MG63 (cell line): ENCODE data around the gene MAU2. TPM values are rescaled to one million over a fixed set of nuclear protein-coding genes. Genes with fewer than 3 reads are reported as not detected.
"Not testable (repeated sequence)": the region's sequence is repeated elsewhere in the genome, so short reads cannot be mapped to it uniquely, and the experiment has no call there.

ENCODE experiments used
- DNase-seq: peaks from one replicate; pipeline ENCODE4 v3.0.0-alpha.2; 2020
- H3K27me3 ChIP-seq: fragments of 250-450 bp; sonication (Bioruptor Pico); 2 replicates; pipeline ENCODE4 v1.5.1; 2020; ENCODE audit warnings: mild to moderate bottlenecking, moderate library complexity
- H3K36me3 ChIP-seq: fragments of 250-450 bp; sonication (Bioruptor Pico); 2 replicates; pipeline ENCODE4 v1.5.1; 2020; ENCODE audit warnings: mild to moderate bottlenecking, moderate library complexity
- H3K4me3 ChIP-seq: fragments of 250-450 bp; sonication (Bioruptor Pico); 2 replicates; pipeline ENCODE4 v1.5.1; 2020; ENCODE audit warnings: mild to moderate bottlenecking, moderate library complexity
- H3K9me3 ChIP-seq: fragments of 250-450 bp; sonication (Bioruptor Pico); 2 replicates; pipeline ENCODE4 v1.5.1; 2020; ENCODE audit warnings: mild to moderate bottlenecking, moderate library complexity
- total RNA-seq: library from RNA; depleted of rRNA; stranded (reverse); fragments of >200 nt; shearing (Covaris generic); gene quantifications from 2 replicates; pipeline ENCODE4 v1.2.3, GENCODE V29; 2014; ENCODE audit warnings: low replicate concordance

MAU2 gene
- total RNA-seq, 1 experiment from 2014 or later = 32.9 TPM

- Histone ChIP-seq H3K9me3 (no peaks in the 10 kb centered on the region), H3K4me3 (no peak overlapping the region), H3K27me3 (no peaks in the 10 kb centered on the region), H3K36me3 (peaks cover 96% of the 10 kb centered on the region)
- no peak for DNase-seq
Measured at GRCh38 chr19:19335408-19336158, 15.0 kb downstream of the MAU2 start.

- Histone ChIP-seq H3K36me3 (peaks cover 96% of the 10 kb centered on the region), H3K4me3 (no peak overlapping the region)
Measured at GRCh38 chr19:19336597-19336996, 16.0 kb downstream of the MAU2 start.

GRCh38 chr19:19337120-19337519, 16.5 kb downstream of the MAU2 start:
- DNase-seq = no peak
- peaks cover 97% of the 10 kb centered on the region for H3K36me3 ChIP-seq

More at GRCh38 chr19:19336597-19336996, 16.0 kb downstream of the MAU2 start:
- no peaks in the 10 kb centered on the region for H3K27me3 ChIP-seq
- DNase-seq = no peak
- H3K9me3 ChIP-seq = no peaks in the 10 kb centered on the region

GRCh38 chr19:19338082-19338481, 17.5 kb downstream of the MAU2 start:
- DNase-seq = peak; percentile 86
- Histone ChIP-seq H3K9me3 (no peaks in the 10 kb centered on the region), H3K36me3 (peaks cover 99% of the 10 kb centered on the region), H3K4me3 (no peak overlapping the region), H3K27me3 (no peaks in the 10 kb centered on the region)

More at GRCh38 chr19:19337120-19337519, 16.5 kb downstream of the MAU2 start:
- Histone ChIP-seq H3K27me3 (no peaks in the 10 kb centered on the region), H3K9me3 (no peaks in the 10 kb centered on the region), H3K4me3 (no peak overlapping the region)

- DNase-seq = no peak
- H3K27me3 ChIP-seq = no peaks in the 10 kb centered on the region
- no peak overlapping the region for H3K4me3 ChIP-seq
- H3K36me3 ChIP-seq = peaks cover 99% of the 10 kb centered on the region
- no peaks in the 10 kb centered on the region for H3K9me3 ChIP-seq
Measured at GRCh38 chr19:19341026-19341425, 20.4 kb downstream of the MAU2 start.

- DNase-seq = no peak
- peaks cover 99% of the 10 kb centered on the region for H3K36me3 ChIP-seq
Measured at GRCh38 chr19:19342086-19343015, 21.7 kb downstream of the MAU2 start.

GRCh38 chr19:19343016-19343362, 22.4 kb downstream of the MAU2 start:
- Histone ChIP-seq H3K9me3 (no peaks in the 10 kb centered on the region), H3K36me3 (peaks cover 99% of the 10 kb centered on the region), H3K27me3 (no peaks in the 10 kb centered on the region), H3K4me3 (no peak overlapping the region)
- DNase-seq = no peak

More at GRCh38 chr19:19342086-19343015, 21.7 kb downstream of the MAU2 start:
- Histone ChIP-seq H3K4me3 (no peak overlapping the region), H3K9me3 (no peaks in the 10 kb centered on the region), H3K27me3 (no peaks in the 10 kb centered on the region)

GRCh38 chr19:19343762-19344161, 23.1 kb downstream of the MAU2 start:
- no peaks in the 10 kb centered on the region for H3K27me3 ChIP-seq
- peaks cover 99% of the 10 kb centered on the region for H3K36me3 ChIP-seq
- H3K9me3 ChIP-seq = no peaks in the 10 kb centered on the region
- DNase-seq = no peak
- no peak overlapping the region for H3K4me3 ChIP-seq

GRCh38 chr19:19345232-19345631, 24.6 kb downstream of the MAU2 start:
- DNase-seq = no peak
- H3K9me3 ChIP-seq = no peaks in the 10 kb centered on the region
- H3K36me3 ChIP-seq = peaks cover 100% of the 10 kb centered on the region
- H3K27me3 ChIP-seq = no peaks in the 10 kb centered on the region
- no peak overlapping the region for H3K4me3 ChIP-seq

- DNase-seq = no peak
- Histone ChIP-seq H3K27me3 (no peaks in the 10 kb centered on the region), H3K9me3 (no peaks in the 10 kb centered on the region), H3K4me3 (no peak overlapping the region), H3K36me3 (peaks cover 98% of the 10 kb centered on the region)
Measured at GRCh38 chr19:19345970-19346369, 25.3 kb downstream of the MAU2 start.

GRCh38 chr19:19347401-19348110, 26.9 kb downstream of the MAU2 start:
- Histone ChIP-seq H3K36me3 (peaks cover 96% of the 10 kb centered on the region), H3K27me3 (no peaks in the 10 kb centered on the region), H3K9me3 (no peaks in the 10 kb centered on the region), H3K4me3 (no peak overlapping the region)
- DNase-seq = no peak

GRCh38 chr19:19348266-19348665, 27.6 kb downstream of the MAU2 start:
- DNase-seq = no peak
- no peaks in the 10 kb centered on the region for H3K9me3 ChIP-seq
- no peaks in the 10 kb centered on the region for H3K27me3 ChIP-seq
- no peak overlapping the region for H3K4me3 ChIP-seq
- peaks cover 96% of the 10 kb centered on the region for H3K36me3 ChIP-seq

- Histone ChIP-seq H3K9me3 (no peaks in the 10 kb centered on the region), H3K27me3 (no peaks in the 10 kb centered on the region), H3K36me3 (peaks cover 96% of the 10 kb centered on the region), H3K4me3 (no peak overlapping the region)
- no peak for DNase-seq
Measured at GRCh38 chr19:19349365-19349764, 28.7 kb downstream of the MAU2 start.

GRCh38 chr19:19350756-19351155, 30.1 kb downstream of the MAU2 start:
- H3K4me3 ChIP-seq, H3K27me3 ChIP-seq, DNase-seq, H3K9me3 ChIP-seq: not testable (repeated sequence)
- H3K36me3 ChIP-seq = peaks cover 96% of the 10 kb centered on the region

GRCh38 chr19:19352823-19353222, 32.2 kb downstream of the MAU2 start:
- no peak for DNase-seq
- Histone ChIP-seq H3K36me3 (peaks cover 92% of the 10 kb centered on the region), H3K9me3 (no peaks in the 10 kb centered on the region), H3K4me3 (no peak overlapping the region), H3K27me3 (no peaks in the 10 kb centered on the region)

GRCh38 chr19:19354007-19354406, 33.4 kb downstream of the MAU2 start:
- no peaks in the 10 kb centered on the region for H3K27me3 ChIP-seq
- no peaks in the 10 kb centered on the region for H3K9me3 ChIP-seq
- H3K36me3 ChIP-seq = peaks cover 84% of the 10 kb centered on the region
- no peak overlapping the region for H3K4me3 ChIP-seq
- no peak for DNase-seq

GRCh38 chr19:19354932-19355331, 34.3 kb downstream of the MAU2 start:
- H3K4me3 ChIP-seq = no peak overlapping the region
- H3K27me3 ChIP-seq = no peaks in the 10 kb centered on the region
- no peak for DNase-seq
- peaks cover 75% of the 10 kb centered on the region for H3K36me3 ChIP-seq
- no peaks in the 10 kb centered on the region for H3K9me3 ChIP-seq
